Breast epithelium (tissue), 3 donors: Measurements from ENCODE around the gene DCP1A.

Experiments
- CTCF ChIP-seq, 3 donors: fragments of 450-650 bp; IDR thresholded peaks; one replicate each; pipeline ENCODE4 v1.5.1; 2016 to 2017; ENCODE audit warnings: antibody characterized with exemption in 3 of 3, mild to moderate bottlenecking in 3 of 3, moderate library complexity in 3 of 3
- POLR2A ChIP-seq: fragments of 450-650 bp; IDR thresholded peaks from one replicate; pipeline ENCODE4 v1.6.1; 2016; ENCODE audit warnings: antibody characterized with exemption, mild to moderate bottlenecking, moderate library complexity
- POLR2AphosphoS5 ChIP-seq, 3 donors: sonication (generic); formaldehyde crosslinking; IDR thresholded peaks; one replicate each; pipeline ENCODE4 v1.6.1; 2017; ENCODE audit warnings: antibody characterized with exemption in 3 of 3

- TF ChIP-seq POLR2AphosphoS5 (IDR thresholded peaks at IDR 0.05), result no peak
- no peak for TF ChIP-seq CTCF (IDR thresholded peaks at IDR 0.05)
- no peak for TF ChIP-seq POLR2A
Measured at GRCh38 chr3:53303549-53303948, 43.8 kb downstream of the DCP1A start.
